ENCODE results near the gene SLC1A5.

Gene SLC1A5

GRCh38 chr19:46745030-46745429, 43.4 kb downstream of the SLC1A5 start:
- no peak for DNase-seq (ENCODE audit: low read depth in 2 of 3, low spot score in 1 of 3)

GRCh38 chr19:46744005-46744691, 44.2 kb downstream of the SLC1A5 start:
- DNase-seq (ENCODE audit: low read depth in 2 of 3, low spot score in 1 of 3) = no peak

- DNase-seq (ENCODE audit: low read depth in 2 of 3, low spot score in 1 of 3) = no peak
These were observed 45.4 kb downstream of the SLC1A5 start for GRCh38 chr19:46742926-46743480.

- no peak for DNase-seq (ENCODE audit: low read depth in 2 of 3, low spot score in 1 of 3)
These were observed 46.9 kb downstream of the SLC1A5 start for GRCh38 chr19:46741447-46741846.

GRCh38 chr19:46739290-46739771, 49.1 kb downstream of the SLC1A5 start:
- no peak for DNase-seq (ENCODE audit: low read depth in 2 of 3, low spot score in 1 of 3)

- no peak for DNase-seq (ENCODE audit: low read depth in 2 of 3, low spot score in 1 of 3)
These were observed 50.6 kb downstream of the SLC1A5 start for GRCh38 chr19:46737761-46738171.

GRCh38 chr19:46737298-46737654, 51.1 kb downstream of the SLC1A5 start:
- DNase-seq (ENCODE audit: low read depth in 2 of 3, low spot score in 1 of 3) = no peak

GRCh38 chr19:46736531-46737297, 51.7 kb downstream of the SLC1A5 start:
- DNase-seq (ENCODE audit: low read depth in 2 of 3, low spot score in 1 of 3) = no peak

GRCh38 chr19:46733690-46734292, 54.6 kb downstream of the SLC1A5 start:
- no peak for DNase-seq (ENCODE audit: low read depth in 2 of 3, low spot score in 1 of 3)

GRCh38 chr19:46732966-46733689, 55.3 kb downstream of the SLC1A5 start:
- no peak for DNase-seq (ENCODE audit: low read depth in 2 of 3, low spot score in 1 of 3)

- no peak for DNase-seq (ENCODE audit: low read depth in 2 of 3, low spot score in 1 of 3)
These were observed 56.0 kb downstream of the SLC1A5 start for GRCh38 chr19:46732172-46732938.

GRCh38 chr19:46731584-46731983, 56.8 kb downstream of the SLC1A5 start:
- no peak for DNase-seq (ENCODE audit: low read depth in 2 of 3, low spot score in 1 of 3)

GRCh38 chr19:46731007-46731501, 57.3 kb downstream of the SLC1A5 start:
- DNase-seq (ENCODE audit: low read depth in 2 of 3, low spot score in 1 of 3) = no peak

- DNase-seq (ENCODE audit: low read depth in 2 of 3, low spot score in 1 of 3) = no peak
These were observed 57.8 kb downstream of the SLC1A5 start for GRCh38 chr19:46730595-46730994.

- no peak for DNase-seq (ENCODE audit: low read depth in 2 of 3, low spot score in 1 of 3)
These were observed 58.2 kb downstream of the SLC1A5 start for GRCh38 chr19:46730187-46730586.

GRCh38 chr19:46729696-46730095, 58.7 kb downstream of the SLC1A5 start:
- no peak for DNase-seq (ENCODE audit: low read depth in 2 of 3, low spot score in 1 of 3)

- peak; percentile 59 to 74 (median 70) for DNase-seq (ENCODE audit: low read depth in 2 of 3, low spot score in 1 of 3)
These were observed 59.6 kb downstream of the SLC1A5 start for GRCh38 chr19:46728693-46729339.

GRCh38 chr19:46728208-46728607, 60.2 kb downstream of the SLC1A5 start:
- DNase-seq (ENCODE audit: low read depth in 2 of 3, low spot score in 1 of 3) = no peak

- DNase-seq (ENCODE audit: low read depth in 2 of 3, low spot score in 1 of 3) = no peak
These were observed 60.6 kb downstream of the SLC1A5 start for GRCh38 chr19:46727757-46728156.
